ENCODE measurements around the gene SENP1.

Gene SENP1

GRCh38 chr12:48026060-48026827 is 79.6 kb downstream of the SENP1 start:
- DNase-seq = no peak
- intact Hi-C loops (cut with DNase I) = no loop called here

DNA sequence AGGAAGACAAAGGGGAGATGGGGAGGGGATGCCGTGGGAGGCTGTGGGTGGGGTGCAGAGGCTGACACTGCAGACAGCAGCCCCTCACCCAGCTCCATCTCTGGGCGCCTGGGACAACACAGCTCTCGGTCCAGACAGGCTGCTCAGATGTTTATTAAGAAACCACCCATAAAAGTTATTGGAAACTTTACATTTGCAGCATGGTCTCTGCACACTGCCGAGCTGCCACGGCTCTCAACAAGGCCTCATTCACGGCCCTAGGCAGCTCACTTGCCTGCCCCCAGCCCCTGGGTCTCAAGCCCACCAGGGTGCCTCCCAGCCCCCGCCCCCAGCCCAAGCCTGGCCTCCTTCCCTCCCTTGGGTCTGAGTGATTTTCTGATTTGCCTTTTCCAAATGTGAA is 80.6 kb downstream of the SENP1 start:
- no peak for DNase-seq
- intact Hi-C loops (cut with DNase I) = no loop called here

GRCh38 chr12:48024735-48025134 is 81.1 kb downstream of the SENP1 start:
- intact Hi-C loops (cut with DNase I) = no loop called here
- DNase-seq = no peak

GRCh38 chr12:48023386-48023785 is 82.5 kb downstream of the SENP1 start:
- DNase-seq = no peak
- intact Hi-C loops (cut with DNase I) = no loop called here

- intact Hi-C loops (cut with DNase I) = no loop called here
- no peak for DNase-seq
Observed at GRCh38 chr12:48022676-48023385, 83.0 kb downstream of the SENP1 start.

DNA sequence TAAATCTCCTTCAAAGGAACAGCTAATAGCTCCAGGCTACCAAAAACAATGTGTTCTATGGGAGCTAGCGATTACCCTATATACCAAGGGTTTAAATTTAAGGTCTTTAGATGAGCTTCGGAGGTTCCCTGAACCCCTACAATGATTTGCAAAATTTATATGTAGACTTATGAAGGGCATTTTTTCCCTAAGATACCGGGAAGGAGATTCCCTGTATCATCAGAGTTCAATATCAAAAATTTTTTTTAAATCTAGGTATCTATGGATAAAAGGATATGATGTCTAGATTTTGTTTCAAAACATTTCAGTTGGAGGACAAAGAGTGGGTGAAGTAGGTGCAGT is 83.7 kb downstream of the SENP1 start:
- no peak for DNase-seq
- intact Hi-C loops (cut with DNase I) = no loop called here

DNA sequence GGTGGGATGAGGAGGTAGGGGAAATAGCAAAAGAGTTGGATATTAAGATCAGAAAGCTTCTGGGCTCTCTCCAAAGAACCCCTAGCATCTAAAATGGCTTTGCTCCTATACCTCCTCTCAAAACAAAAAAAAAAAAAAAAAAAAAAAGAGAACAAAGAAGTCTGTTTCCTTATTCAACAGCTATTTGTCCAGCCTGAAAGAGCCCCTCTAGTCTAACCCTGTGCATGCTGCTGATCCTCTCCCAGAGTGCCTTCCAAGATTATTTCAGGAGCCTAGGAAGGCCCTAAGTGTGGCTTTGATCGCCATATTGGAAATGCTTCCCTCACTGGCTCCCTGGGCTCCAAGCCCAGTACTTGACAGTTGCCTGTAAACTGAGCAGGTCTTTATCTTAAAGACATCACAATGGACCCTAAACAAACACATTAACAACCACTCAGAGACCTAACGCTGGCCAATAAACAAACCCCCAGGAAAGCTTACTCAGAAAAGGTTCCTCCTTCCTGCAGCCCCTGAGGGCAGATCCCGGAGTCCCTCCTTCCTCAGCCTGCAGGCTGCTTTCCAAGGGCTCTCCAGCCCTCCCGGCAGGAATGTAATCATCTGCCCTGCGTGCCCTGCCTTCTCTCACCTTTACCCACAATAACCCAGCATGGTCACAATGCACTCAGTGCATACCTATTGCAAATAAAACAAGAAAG is 84.2 kb downstream of the SENP1 start:
- intact Hi-C loops (cut with DNase I) = no loop called here
- DNase-seq = no peak

GRCh38 chr12:48019639-48020265 is 86.1 kb downstream of the SENP1 start:
- no peak for DNase-seq
- intact Hi-C loops (cut with DNase I) = no loop called here

GRCh38 chr12:48018618-48018995 is 87.3 kb downstream of the SENP1 start:
- no peak for DNase-seq
- intact Hi-C loops (cut with DNase I) = no loop called here

DNA sequence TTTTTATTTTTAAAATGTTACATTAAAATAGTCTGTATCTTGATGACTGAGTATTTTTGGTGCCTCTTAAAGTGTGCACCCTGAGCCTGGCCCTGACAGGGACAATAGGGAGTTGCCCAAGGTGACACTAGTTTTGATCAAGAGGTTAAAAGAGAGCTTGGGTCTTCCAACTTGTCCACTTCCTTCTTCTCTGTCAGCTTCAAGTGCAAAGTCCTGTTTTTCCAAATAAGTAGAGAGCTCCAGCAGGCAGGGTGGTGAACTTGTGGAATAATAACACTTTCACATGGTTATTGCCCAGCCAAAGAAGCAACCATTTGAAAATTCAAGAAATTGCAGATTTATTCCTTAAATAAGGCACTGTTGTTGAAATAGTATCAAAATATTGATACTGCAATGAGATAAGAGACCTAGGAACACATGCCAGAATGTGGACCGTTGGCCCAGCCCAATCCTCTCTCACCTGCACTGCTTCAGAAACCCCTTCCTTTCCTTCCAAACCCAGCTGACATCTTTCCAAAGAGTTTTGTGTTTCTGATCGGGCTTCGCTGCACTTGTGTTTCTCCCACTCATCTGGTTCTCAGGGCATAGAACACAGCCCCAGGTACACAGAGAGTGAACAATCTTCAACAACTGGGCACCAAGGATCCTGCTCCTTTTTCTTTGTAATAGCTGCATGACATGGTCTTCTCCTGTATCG is 87.8 kb downstream of the SENP1 start:
- intact Hi-C loops (cut with DNase I) = no loop called here
- no peak for DNase-seq

DNA sequence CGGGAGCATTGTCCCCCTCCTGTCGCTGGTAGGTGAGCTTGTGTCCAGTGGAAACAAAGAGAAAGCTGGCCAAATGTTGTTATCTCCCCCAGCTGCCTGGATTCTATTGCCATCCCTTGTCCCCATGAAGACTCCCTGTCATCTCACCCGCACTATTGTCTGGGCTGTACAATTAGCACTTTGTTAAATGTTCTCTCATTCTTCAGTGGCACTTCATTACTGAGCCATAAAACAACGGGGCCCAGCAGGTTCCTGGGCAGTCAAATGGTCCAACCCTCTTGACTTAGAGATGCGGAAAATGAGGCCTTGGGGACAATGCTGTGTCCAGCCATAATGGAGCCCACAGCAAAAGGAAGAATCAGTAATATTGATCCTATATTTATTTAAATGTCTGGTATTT is 88.4 kb downstream of the SENP1 start:
- intact Hi-C loops (cut with DNase I) = no loop called here
- peak in 20 of 42 donors; percentile 12 to 73 (median 35) for DNase-seq

DNA sequence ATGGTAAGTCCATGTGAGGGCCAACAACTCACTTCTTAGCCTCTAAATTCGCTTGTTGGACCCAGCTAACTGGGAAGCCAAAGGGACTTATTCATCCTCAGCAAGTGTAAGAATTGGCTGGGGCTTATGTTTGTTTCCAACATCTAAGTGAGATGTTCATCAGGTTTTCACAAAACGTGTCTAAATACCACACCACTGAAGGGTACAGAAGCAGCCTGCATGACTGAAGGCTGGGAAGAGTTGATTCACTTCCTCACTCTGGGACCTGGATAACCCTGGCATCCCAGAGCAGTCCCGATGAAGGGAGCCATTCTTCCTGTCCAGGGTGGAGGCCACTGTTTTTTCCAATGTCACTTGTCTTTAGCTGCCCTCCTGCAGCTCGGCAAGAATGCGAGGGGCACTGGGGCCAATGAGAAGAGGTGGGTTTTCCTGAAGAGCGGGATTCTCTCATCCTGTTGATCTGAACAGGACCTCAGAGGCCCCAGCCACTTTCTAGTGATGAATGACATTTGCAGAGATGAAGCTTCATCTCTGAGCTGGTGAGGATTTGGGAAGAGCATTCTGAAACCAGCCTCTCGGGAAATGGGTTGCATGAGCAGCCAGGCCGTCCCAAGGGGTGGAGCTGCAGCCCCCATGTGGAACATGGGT is 89.4 kb downstream of the SENP1 start:
- DNase-seq = no peak
- intact Hi-C loops (cut with DNase I) = no loop called here

DNA sequence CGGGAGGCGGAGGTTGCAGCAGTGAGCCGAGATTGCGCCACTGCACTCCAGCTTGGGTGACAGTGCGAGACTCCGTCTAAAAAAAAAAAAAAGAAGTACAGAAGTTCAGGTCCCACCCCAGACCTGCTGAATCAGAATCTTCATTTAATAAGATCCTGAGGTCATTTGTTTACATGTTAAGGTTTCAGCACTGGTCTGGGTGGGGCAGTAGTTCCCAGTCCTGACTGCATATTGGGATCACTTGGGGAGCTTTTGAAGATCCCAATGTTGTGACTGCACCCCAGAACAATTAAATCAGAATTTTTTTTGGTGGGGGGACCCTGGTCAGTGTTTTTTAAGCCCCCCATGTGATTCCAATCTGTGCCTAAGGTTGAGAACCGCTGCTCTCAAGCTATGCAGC is 89.9 kb downstream of the SENP1 start:
- DNase-seq = no peak
- intact Hi-C loops (cut with DNase I) = no loop called here

DNA sequence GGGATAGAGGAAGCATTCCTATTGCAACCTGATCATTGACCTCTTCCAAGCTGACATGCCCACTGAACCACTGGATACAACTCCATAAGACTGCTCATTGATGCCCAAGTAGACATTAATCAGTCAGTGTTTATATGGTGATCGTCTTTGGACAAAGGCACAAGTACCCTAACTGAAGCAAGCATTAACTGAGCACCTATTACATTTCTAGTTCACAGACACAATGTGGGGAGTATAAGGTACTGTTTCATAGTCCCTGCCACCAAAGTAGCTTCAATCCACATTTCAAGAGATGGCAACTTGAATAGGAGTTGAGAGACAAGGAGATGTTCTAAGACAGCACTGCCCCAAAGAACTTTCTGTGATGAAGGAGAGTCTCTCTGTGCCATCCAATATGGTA is 90.8 kb downstream of the SENP1 start:
- intact Hi-C loops (cut with DNase I) = no loop called here
- DNase-seq = no peak

DNA sequence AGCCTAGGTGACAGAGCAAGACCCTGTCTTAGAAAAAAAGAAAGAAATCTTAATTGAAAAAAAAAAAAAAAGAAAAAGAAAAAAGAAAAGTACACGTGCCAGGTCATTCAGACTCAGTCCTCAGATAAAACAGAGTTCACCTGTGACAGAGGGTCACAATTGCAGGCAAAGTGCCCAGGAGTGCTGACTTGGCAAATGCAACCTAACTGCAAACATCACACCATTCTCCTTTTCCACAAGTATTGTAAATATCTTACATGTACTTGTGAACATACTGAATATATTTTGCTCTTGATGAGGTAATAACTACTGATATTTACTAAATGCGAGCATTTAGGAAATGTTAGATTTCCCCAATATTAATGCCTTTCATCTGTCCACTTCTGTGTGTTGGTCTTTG is 92.6 kb downstream of the SENP1 start:
- no peak for DNase-seq
- intact Hi-C loops (cut with DNase I) = no loop called here

DNA sequence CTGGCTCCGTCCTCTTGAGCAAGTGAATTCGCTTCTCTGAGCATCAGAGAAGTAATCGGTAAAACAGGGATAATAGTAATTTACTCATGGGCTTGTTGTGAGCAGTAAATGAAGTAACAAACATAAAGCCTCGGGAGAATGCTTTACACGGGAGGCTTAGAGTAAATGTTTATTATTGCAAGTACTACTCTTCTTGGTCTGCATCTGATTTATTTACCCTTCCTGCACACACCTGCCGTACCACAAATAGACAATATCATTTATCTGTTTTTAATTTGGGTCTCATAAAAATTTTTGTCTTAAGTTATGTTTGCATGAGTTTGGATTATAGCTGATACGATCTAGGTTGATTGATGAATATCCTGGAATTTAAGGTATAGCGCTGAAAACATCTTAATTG is 93.8 kb downstream of the SENP1 start:
- no peak for DNase-seq
- intact Hi-C loops (cut with DNase I) = no loop called here

DNA sequence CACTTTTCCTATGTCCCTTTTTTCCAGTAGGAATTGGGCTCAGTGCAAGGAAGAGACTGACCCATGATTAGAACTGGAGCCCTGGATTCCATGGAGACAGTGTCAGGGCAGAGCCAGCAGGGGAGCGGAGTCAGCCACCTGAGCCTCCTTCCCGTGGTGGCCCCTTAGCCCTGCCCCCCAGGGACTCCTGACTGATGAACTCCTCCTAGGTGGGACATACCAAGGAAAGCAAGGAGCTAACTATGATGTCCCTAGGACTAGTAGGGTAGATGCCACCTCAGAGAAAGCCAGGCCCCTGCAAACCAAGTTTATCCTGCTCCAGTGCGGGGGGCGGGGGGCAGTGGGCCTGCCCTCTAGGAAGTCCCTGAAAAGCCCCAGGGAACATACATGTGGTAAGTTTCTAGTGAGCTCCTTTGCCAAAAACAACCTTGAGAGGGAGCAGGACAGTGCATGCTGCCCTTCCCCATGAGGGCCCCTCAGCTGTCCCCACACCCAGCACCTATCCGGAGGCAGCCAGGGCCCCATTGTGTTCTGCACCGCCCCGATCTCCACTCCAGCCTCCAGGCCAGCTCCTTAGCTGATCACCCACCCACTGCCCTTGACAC is 95.4 kb downstream of the SENP1 start:
- intact Hi-C loops (cut with DNase I) = no loop called here
- no peak for DNase-seq

- intact Hi-C loops (cut with DNase I) = no loop called here
- no peak for DNase-seq
Observed at GRCh38 chr12:48009471-48009870, 96.4 kb downstream of the SENP1 start.

DNA sequence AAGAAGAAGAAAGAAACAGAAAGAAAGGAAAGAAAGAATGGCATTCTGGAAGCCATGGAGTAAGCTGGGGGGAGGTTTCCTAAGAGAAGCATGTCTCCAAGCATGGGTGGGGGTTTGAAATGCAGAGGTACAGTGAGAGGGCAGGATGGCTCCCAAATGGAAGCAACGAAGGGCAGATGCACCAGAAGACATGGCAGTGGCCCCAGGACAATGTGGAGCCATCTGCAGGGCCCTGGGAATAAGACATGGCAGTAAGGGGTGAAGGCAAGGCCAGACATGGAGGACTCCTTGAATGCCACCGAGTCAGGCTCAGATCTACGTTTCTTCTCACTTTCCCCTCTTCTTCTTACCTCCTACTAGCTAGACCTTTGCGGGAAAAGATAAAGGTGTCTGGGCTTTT is 96.9 kb downstream of the SENP1 start:
- no peak for DNase-seq
- intact Hi-C loops (cut with DNase I) = no loop called here

Measured in head of caudate nucleus (tissue), 42 donors.